HG03457 (cell line): ENCODE measurements around the gene FAM210A.

Experiments
- ATAC-seq: cut with Tn5 transposase; IDR thresholded peaks from one replicate; pipeline ENCODE4 v1.9.1; 2021; ENCODE audit warnings: moderate number of reproducible peaks; ENCODE audit not compliant: unreplicated experiment

Gene FAM210A

DNA sequence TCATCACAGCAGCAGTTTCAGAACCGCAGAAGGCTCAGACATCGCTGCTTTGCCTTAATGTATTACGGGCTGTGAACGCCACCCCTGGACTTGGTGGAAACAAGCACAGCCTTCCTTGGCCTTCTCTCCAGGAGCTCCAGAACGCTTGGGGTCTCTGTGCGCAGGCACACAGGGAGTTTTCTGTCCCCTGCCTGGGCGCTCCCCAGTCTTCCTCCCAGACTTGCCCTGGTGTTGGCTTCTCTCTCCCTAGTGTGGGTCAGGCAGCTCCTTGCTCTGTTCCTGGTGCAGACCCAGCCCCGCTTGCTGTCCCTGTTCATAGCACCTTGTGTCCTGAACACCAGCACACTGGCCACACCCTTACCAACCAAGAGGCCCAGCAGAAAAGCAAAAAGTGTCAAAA is 103.6 kb downstream of the FAM210A start:
- no peak for ATAC-seq

DNA sequence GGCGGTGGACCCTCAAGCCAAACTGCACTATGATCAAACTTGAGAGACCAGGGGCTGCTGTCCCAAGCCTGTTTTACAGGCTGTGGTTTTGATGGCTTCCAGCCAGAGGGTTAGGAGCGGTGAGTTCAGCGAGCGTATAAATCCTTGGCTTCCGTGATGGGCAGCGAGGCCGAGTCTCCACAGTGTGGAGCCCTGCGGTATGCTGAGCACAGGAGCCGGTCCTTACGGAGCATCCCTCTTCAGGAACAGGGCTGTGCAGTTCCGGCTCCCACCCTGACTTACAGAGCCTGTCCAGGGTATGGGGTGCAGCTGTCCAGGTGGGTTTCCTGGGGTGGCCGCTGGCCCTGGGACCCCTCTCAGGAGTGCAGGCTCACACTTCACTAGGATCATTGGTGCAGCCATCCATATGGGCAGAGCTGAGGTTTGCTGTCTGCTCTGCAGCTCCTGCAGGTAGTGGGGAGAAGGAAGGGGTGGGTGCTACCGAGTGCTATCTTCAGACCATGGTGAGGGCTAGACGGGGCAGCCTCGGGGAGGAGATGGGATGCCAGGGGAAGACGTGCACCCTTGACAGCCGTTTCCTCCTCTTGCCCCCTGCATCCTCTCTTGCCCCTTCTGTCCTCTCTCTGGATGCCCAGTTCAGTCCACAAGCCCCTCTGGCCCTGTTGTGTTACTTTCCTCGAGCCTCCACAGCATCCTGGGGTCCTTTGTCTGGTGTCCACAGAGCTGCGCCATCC is 104.3 kb downstream of the FAM210A start:
- no peak for ATAC-seq

DNA sequence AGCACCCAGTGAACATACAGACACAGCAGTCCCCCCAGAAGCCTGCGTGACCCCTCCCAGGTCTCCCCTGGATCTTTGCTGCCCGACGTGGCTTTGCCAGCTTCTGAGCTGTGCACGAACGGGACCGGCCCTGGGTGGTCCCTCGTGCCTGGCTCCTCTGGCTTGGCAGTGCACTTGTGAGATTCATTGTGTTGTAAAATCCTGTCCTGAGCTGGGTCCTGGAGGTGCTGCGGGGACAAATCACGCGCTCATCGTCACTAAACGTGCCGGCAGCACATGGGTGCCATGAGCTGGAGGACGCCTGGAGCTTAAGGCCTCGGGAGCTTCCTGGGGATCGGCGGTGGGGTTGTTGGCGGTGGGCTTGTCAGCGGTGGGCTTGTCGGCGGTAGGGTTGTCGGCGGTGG is 104.9 kb downstream of the FAM210A start:
- ATAC-seq: no peak

DNA sequence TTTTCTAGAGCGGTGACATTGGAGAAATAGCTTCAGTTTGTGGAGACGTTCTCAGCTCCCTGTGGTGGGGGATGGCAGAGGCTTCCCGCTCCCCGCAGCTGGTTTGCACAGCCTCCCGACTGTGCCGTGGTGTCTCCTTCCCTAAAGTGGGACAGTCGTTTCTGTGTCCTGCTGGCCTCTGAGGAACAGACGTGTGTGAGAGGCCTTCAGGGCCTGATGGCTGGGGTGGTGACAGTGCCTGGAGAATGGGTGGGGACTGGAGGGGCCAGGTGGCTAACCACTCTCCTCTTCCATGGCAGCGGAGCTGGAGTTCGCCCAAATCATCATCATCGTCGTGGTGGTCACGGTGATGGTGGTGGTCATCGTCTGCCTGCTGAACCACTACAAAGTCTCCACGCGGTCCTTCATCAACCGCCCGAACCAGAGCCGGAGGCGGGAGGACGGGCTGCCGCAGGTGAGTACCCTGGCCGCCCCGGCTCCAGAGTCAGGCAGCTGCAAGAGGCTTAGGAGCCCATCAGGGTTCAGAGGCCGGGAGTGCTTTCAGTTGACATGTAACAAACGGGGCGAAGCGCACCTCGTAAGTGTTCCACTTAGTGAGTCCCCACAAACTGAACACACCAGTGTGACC is 105.4 kb downstream of the FAM210A start:
- no peak for ATAC-seq

DNA sequence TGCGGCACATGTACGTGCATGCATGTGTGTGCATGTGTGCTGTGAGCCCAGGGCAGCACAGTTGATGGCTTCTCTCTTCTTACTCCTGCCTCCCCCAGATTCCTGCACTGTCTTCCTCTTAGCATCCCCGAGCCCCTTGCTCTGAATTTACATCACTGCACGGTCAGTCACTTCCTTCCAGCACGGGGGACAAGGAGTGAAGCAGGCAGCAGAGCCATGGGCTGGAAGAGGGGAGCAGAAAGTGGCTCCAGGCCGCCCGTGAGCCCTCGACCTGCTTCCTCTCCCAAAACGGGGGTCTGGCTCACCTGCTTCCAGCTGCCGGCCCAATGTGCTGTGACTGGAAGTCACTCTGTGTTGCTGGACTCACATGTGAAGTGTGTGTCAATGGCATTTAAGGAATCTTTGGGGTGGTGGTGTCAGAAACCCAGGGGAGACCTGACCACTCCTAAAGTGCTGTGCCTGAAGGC is 106.1 kb downstream of the FAM210A start:
- no peak for ATAC-seq

DNA sequence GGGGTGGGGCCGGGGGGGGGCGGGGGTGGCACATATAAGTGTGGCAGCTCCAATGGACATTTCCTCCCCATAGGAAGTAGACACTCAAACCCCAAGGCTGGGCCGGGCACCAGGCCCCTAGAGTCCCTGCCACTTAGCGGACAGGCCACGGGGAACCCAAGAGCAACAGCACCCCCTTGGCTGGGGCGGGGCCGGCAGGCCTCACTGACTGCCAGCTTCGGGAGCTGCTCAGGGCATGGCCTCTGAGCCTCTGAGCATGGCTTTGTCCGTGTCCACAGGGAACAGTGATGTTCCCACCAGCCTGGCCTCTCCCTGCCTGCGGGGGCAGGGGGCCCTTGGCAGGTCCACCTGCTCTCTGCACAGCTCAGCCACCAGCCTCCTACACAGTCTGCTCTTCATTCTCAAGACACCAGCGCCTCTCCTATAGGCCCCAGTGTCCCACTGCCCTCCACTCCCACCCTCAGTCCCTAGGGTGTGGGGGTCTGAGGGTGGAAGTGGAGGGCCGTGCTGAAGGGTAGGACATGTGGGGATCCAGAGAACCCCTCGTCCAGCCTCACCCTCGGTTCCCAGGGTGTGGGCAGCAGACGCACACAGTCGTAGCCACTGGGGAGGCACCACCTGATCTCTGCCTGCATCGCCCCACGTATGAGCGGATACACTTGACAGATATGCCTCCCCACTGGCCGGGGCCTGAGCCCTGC is 106.7 kb downstream of the FAM210A start:
- ATAC-seq: no peak

DNA sequence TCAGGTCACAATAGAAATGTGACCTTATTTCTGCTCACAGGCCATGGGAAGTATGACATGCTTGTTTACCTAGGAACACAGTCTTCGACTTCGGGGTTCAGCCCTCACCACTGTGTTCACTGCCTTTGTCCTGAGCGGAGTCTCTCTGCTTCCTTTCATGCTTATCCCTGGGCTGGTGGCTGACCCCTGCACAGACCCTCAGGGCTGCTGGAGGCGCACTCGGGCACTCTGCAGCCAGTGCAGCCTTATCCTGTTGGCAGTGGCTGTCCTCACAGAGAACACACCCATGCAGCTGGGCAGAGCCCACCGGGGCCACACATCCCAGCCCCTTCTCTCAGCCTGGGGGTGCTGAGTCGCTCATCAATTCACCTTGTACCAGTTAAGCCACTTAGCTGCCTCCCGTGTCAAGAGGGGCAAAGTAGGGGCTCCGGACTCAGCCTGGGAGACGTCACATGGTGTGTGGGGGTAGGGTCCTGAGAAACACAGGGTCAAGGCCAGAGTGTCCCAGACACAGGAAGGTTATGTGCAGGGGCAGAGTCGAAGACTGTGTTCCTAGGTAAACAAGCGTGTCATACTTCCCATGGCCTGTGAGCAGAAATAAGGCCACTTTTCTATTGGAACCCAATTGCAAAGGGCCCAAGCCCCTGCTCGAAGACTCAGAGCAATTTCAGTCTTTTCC is 107.5 kb downstream of the FAM210A start:
- no peak for ATAC-seq

DNA sequence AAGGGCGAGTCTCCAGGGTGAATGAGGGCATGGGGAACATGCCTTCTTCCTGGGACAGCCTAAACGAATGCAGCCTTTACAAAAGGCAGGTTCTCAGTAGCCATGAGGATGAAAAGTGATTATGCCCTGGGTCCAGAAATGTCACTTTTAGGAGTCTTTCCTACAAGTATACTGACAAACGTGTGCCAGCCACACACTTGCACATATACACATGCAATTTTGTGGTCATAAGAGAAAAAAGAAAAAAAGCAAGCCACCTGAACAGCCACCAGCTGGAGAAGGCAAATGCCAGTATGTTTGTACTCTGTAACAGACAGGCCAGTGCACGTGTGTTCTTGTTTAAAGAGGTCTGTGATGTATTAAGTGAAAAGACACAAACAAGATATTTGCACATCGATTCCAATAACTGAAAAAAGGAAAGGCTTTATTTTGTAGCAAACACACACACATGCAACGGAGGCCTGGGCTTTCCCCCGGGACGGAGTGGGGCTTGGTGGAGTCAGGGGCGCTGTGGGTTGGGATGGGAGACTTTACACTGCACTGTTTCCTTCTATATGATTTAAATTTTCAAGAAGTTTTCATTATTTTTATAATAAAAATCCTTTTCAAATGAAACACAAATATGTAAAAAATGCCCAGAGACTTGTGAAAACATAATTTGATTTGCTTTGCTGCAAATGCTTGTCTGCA is 108.4 kb downstream of the FAM210A start:
- no peak for ATAC-seq

DNA sequence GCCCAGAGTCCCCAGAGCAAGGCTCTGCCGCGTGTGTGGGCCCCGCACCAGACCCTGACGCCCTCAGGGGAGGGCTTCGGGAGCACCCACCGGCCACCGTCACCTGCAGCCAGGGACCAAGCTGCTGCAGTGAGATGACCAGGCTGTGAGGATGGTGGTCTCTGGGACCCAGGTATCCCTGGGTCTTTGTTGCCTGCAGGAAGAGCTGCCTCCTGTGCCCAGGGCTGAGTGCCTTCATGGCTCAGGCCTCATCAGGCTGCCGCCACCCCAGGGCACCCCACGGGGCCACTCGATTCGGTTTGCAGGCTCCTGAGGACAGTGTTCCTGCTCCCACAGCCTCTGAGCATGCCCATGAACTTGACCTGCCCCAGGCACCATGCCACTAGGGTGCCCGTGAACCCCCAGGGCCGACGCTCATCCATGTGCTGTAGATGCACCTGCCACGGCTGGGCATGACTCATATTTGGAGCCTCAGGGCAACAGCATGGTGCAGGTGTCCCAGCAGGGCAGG is 109.8 kb downstream of the FAM210A start:
- ATAC-seq: no peak

DNA sequence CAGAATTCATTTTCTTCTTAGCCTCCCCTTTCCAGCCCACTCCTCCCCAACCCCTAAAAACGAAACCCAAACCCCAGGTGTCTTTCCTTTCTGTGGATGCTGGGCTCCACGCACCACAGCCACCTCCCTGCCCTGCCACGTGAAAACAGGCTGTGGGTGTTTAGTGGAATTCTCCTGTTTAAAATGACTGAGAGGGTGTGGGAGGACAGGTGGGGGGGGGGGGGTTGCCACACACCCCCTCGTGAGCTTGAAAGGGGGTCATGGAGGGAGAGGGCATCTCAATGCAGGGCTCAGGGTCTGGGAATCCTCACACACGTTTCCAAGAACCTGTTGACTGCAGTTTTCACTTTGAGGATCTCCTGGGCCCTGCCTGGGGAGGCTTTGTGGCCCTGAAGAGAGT is 110.3 kb downstream of the FAM210A start:
- no peak for ATAC-seq

DNA sequence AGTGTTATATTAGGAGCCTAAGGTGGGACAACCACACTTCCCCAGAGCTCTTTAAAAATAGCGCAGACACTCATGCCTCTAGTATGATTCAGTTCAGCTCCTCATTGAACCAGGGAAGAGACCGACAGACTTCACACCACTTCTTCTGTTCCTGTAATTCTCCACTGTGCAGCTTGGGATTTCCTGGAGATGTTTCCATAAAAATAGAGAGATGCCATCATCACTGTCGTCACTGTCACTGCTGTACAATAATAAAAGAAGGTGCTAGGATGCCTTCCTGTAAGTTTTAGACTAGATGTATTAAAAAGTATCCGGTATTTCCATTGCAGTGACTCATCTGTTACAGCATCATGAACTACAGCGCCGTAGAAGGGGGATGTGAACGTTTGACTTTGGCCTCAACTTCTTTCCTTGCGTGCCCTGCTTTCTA is 110.9 kb downstream of the FAM210A start:
- no peak for ATAC-seq

DNA sequence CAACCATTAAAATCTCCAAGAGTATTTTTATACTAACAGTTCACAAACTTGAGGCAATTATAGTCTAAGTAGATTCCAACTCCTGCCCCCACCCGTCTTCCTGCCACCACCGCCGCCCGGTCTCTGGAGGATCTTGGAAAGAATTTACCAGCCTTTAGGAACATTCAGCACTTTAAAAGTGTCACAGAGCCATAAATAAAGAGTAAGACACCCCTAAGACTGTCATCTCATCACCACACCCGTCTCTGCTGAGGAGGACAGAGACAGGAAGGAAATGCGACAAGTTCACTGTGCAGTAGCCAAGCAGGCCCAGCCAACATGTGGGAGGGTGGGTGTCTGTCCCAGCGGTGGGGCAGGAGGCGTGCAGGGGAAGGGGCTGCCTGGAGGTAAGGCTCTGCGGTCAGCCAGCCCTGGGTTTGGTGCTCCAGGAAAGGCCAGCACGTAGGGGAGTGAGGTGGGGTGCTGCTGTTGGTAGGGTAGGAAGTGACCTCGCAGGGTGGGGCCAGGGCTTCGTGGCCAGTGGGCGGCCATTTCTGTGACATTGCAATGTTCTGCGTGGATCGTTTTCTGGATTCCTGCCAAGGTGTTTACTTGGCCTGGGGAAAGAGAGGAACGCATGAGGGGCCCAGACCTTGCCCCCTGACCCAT is 111.6 kb downstream of the FAM210A start:
- ATAC-seq: no peak

DNA sequence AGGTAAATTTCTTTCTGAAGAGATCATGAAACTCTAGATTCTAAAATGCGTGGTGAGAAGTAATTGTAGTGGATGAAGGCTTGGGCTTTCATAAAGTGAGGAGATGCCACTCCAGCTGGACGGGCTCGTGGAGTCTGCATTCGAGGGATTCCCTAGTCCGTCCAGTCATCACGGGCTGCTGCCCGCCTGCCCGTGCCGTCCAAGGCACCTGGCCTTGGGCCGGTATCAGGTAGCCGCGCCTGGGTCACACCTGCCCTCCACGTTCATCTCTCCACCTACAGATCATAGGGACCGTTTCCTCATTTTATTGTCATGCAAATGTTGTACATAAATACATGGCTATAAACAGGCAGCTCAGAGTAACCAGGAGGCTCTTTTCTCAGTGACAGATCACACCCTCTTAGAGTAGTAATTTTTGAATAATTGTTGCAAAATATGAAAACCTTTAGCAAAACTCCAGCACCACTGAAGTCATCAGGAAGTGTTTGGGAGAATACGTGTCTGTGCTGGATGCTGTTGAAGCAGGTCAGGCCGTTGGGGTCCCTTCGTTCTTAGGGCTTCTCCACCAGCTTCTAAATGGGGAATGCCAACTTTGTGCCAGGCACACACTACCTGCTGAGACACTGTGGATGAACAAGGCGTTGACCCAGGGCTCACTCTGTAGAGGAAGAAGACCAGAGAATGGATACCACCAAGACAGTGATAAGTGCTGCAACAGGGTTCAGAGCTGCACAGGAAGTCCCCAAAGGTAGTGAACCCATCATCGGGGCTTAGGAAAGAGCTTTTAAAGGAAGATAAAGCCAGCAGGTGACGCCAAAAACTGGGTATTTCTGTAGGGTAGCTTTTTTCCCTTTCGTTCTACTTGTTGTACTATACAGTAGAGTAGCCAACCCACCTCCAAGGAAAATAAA is 112.5 kb downstream of the FAM210A start:
- ATAC-seq: no peak
